ENCODE measurements around the gene ATP10B.

ATP10B gene

DNA sequence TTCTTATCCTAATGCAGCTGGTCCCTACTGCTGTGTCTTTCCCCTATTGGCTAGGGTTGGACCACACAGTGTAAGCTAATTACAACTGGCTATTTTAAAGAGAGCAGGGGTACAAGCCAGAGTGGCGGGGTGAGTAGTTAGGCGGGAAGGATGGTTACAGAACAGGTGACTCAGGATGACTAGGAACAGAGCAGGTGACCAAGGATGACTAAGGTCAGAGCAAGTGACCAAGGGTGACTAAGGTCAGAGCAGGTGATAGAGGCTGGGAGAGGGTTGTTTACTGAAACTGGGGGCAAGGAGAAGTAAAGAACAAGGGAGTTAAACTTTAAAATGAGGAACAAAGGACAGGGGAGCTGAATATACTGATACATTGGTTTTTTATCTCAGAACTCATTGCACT, 304.9 kb downstream of the ATP10B start:
- DNase-seq = no peak

DNA sequence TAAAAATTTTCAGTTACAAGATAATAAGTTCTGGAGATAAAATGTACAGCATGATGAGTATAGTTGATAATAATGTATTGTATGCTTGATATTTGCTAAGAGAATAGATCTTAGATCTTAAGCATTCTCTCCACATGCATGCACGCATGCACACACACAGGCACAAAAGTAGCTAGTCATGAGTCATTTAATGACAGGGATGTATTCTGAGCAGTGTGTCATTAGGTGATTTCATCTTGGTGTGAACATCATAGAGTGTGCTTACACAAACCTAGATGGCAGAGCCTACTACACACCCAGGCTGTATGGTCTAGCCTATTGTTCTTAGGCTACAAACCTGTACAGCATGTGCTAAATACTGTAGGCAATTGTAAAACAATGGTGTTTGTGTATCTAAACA, 306.2 kb downstream of the ATP10B start:
- no peak for DNase-seq

DNA sequence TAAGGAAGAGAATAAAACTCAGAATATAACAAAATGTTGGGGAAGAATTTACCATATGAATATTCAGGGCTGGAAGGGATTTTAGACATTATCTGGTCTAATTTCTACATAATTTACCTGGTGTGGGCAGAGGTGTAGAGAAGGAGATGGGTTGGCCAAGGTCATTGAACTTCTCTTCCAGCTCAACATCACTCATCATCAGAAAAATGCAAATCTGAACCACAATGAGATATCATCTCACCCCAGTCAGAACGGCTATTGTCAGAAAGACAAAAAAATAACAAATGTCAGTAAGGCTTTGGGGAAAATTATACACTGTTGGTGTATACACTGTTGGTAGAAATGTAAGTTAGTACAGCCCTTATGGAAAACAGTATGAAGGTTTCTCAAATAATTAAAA, 308.6 kb downstream of the ATP10B start:
- DNase-seq = no peak

DNA sequence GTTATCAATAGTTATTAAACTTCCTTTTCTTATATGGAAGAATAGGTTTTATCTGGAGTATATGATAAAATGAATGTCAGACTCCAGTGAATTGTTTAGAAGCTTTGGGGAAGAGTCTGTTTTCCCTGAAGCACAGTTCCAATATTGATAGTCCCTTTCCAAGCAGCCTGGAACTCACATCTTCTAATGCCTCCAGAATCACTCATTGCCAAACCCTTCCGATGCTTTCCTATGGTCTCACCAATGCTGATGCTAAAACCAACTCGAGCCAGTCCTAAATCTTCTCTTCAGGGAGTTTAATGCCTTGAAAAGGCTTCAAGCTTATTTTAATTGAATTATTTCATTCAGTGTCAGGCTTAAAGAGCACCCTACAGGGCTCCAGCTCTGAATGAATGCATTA, 309.2 kb downstream of the ATP10B start:
- no peak for DNase-seq

DNA sequence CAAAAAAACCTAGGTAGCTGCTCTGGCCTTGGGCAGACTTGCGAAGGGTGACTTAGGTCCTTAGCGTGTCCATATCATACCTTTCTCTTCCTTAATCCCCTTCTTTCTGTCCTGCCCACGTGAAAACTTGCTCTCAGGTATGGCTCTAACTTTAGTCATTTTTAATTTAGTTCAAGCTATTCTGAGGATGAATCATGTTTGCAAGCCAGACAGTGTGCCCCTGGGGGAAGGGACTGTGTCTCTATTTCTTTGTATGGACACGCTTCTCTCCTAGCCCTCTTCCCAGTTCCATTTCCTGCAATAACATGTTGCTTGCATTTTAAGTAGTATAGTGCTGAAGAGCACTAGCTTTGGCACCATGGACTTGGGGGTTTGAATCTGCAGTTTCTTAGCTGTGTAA, 309.7 kb downstream of the ATP10B start:
- no peak for DNase-seq

DNA sequence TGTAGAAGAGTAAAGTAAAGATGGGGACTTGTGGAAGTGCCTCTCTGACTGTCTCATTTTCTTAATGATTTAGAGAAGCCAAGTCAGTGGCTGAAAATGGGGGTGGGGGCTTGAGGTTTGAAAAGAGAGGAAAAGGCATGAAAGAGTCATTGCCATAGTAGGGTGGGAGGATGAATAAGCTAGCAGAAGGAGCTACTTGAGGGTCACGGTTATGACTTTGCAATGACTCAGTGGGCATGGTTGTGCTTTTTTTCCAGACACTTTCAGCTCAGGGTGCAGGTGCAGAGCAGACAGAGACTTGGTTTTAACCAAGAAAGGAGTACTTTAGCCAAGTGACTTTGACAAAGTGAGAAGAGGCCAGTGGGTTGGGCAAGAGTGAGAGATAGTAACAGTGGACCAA, 312.6 kb downstream of the ATP10B start:
- no peak for DNase-seq

DNA sequence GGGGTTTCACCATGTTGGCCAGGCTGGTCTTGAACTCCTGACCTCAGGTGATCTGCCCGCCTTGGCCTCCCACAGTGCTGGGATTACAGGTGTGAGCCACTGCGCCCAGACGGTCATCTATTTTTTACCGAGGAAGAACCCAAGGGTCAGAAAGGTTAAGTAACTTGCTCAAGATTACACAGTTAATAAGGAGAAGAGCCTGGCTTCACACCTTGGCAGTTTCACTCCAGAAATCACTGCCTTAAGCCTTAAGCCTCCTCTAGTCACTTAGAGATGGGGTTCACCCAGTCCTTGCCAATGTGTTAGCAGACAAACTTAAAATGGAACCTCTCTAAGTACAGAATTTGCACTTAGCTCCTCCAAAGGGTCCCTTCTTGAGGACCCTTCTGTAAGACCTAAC, 314.1 kb downstream of the ATP10B start:
- DNase-seq = no peak

DNA sequence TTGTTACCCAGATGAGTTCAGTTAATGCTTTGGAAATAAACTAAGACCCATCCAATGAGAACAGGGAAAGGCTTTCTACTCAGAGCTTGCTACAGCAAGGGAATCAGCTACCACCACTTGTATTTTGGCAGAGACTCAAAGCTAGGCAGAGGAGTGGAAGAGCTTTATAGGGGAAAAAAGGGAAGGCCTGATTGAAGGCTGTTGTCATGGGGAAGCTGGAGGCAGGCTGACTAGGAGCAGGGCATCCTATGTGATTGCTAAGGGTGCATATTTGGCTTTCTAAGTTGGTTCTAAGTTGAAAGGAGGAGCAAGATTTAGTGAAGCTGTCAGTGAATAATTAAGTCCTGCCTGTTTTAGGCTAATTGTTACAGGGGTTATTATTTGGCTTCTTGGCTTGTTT, 314.9 kb downstream of the ATP10B start:
- no peak for DNase-seq

DNA sequence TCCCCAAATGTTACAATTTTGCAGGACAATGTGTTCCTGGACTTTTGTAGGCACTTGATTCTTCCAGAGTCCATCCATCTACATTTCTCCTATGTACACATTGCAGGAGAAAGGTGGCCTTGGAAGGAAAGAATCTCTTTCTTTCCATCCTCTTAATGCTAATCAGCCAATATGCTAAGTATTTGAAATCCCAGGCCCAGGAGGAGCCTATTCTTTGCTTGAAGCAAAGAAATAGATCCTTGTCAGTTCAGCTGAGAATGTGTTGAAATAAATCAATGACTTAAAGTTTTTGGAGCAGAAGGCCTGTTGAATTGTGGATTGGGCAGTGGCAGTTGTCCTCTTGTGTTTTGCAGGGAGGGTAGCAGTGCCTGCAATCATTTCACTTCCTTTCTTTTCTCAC, 317.1 kb downstream of the ATP10B start:
- DNase-seq = no peak

DNA sequence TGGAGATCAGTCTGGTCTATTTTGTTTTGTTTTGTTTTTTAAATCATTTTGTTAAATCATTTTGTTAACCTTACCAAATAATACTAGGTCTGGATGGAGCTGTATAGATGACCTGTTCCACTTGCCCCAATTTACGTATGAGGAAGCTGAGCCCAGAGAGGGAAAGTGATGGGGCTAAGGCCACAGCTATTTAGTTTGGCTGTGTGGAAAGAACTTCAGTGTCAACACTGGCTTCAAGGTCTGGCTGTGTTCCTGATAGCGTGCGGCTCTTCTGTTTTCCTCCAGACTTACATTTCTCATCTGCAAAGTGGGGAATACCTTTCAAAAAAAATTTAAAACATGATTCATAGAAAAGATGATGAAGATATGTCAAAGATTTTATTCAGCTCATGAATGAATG, 317.9 kb downstream of the ATP10B start:
- no peak for DNase-seq

DNA sequence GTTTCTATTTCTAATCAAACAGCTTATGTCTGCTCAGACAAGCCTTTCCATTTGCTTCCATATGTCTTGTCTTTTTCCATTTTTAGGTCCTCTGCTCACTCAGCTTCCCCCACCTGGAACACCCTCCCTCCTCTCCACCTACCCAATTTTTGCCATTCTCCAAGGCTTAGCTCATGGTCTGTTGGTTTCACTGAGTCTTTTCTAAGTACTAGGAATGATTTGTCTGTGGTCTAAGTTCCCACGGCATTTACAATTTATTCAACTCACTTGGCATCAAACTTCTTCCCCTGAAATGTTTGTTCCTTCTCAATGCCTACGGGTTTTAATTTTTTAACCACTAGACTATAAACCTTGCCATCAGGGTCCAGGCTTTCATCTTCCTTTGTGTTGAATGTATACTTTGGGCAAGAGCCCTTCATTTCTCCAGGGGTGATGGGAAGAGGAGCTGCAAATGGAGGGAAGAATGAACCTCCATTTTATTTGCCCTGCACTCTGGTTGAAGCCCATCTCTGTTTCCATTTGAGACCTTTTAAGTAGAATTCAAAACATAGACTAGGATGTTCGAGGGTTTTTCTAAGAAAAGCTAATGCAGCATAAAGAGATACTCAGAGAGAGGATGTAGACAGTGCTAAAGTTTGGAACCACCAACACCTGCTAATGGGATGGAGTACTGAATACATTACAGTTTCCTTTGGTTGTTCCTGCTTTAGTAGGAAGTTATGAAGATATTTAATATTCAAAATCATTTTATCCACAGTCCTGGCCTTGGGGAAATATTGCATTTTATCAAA, 326.3 kb downstream of the ATP10B start:
- DNase-seq = no peak

DNA sequence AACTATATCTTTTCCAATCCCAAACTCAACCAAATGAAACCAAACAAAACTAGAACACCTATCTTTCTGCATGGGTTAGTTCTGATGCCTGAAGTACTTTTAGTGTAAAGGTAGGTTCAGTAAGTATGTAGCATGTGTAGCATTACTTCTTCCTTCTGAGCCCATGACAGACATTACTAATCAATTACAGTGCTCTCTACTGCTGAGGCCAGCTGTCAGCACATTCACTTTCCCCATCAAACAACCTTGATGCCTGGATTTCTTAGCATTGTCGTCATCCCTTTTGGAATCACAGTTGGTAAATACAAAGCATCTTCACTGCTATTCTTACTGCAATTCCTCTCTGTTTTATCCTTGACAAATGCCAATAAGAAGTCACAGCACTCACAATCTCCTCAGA, 327.2 kb downstream of the ATP10B start:
- DNase-seq = no peak

DNA sequence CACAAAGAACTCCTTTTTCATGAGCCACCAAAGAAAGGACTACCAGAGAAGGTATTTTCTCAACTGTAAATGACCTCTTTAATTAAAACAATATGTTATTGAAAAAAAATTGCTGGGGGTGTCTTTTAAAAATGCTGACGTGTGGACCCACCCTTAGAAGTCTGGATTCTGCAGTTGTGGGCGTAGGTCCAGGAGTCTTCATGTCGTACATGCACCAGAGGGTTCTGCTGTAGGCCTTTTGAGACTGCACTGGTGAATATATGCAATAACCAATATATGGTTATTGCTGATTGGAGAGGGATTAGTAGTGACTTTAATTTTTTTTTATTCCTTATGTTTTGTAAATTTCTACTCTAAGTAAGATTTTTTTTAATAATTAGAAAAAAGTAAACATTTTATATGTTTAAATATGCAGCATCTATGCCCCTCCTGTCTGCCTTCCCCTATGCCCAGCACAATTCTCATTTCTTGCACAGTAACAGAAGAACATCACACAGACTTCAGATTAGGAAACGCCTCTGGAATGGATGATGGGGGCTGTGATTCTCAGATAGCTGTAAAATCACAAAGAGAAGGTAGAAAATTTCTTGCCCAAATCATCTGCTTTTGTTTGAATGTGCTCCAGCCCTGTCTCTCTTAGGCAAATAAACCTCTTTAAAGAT, 328.4 kb downstream of the ATP10B start:
- DNase-seq = no peak

DNA sequence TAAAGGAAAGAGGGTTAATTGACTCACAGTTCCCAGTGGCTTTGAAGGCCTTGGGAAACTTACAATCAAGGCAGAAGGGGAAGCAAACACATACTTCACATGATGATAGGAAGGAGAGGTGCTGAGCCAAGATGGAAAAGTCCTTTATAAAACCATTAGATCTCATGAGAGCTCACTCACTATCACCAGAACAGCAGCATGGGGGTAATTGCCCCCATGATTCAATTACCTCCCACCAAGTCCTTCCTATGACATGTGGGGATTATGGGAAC, 330.7 kb downstream of the ATP10B start:
- DNase-seq = no peak

DNA sequence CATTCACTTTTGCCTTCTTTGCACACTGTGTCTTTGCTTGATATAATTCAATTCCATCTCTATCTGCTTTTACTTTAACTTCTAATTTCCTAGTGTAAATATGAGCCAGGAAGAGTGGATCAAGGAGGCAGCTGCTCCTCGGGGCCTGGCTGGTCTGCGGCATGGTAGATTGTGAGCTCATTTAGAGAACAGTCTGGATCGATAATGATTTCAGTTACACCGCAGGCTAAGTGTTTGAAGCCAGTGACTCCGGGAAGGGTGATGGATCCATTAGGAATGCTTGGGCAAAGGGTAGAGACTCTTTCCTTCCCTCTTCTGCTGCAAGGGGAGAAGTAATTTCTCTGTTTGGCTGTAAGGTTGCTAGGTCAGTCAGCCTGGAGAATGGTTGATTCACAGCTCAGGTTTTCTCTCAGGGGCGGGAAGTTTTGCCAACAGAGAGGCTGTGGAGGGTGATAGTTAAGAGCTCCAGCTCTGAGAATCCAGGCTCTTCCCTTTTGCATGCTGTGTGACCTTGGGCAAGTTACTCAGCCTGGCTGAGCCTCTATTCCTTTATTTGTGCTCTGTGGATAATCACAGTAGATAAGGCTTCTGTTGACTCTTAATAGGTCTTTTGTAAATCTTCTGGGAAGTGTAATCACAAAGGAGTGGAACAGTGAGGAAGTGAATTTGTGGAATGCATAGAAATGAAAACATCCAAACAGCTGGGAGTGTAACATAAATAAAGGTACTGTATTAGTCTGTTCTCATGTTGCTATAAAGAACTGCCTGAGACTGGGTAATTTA, 331.2 kb downstream of the ATP10B start:
- DNase-seq = no peak

DNA sequence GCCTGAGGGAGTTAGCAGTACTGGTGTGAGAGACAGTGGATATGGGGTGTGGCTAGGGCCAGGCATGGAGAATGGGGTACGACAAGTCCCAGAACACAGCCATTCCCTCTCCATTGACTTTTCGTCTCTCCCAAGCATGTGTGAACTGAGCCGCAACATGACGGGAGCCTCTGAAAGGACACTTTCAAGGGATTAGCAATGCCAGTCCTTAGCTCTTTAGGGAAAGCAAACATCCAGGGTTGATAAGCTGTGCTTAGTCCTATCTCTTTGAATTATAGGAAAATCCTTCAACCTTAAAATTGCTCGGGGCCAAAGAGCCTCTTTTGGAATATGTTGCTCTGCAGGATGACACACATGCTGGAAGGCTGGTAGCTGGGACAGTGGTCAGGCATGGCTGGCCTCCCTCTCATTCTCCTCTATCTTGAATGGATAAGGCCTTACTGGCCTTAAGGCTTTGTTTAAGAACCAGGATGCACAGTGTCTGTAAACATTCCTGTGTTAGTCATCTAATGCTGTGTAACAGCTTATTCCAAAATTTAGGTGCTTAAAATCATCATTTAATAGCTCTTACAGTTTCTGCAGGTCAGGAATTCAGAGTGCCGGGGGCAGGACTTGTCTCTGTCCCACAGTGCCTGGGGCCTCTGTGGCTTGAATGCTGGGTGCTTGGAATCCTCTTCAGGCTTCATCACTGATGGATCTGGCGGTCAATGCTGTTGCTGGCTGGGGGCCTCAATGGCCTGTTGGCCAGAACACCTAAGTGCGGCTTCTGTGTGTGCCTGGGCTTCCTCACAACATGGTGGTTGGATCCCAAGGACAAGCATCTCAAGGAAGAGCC, 335.1 kb downstream of the ATP10B start:
- DNase-seq = no peak

DNA sequence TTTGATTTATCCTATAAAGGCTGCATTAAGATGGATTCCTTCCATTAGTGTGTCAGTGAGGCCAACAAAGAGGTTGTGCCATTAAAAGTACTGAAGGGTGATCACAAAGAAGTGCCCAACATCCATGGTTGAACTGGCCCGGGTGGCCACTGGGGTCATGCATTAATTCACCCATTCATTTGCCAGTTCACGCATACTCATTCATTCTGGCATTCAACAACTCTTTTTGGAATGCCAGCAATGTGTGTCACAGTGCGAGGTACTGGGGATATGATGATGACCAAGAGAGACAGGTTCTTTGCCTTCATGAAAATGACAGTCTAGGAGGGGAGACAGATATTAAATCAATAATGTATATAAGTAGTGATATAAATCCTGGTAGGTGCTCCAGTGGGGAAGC, 337.1 kb downstream of the ATP10B start:
- no peak for DNase-seq

DNA sequence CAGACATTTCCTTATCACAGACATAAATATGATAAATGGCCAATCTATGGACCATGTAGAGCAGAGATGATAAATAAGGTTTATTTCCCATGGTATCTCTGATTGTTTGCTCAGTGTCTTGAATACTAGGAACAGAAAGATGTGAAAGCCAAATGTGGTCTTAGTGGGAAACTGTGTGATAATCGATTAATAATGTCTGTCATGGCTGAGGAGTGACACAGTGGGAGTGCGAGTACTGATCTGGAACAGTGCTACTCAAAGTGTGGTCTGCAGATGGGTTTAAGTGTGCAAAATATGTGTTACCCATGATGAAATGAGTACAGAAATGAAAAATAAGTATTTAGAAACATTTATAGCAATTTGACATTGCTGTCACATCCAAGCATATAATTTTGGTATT, 337.8 kb downstream of the ATP10B start:
- DNase-seq = no peak

DNA sequence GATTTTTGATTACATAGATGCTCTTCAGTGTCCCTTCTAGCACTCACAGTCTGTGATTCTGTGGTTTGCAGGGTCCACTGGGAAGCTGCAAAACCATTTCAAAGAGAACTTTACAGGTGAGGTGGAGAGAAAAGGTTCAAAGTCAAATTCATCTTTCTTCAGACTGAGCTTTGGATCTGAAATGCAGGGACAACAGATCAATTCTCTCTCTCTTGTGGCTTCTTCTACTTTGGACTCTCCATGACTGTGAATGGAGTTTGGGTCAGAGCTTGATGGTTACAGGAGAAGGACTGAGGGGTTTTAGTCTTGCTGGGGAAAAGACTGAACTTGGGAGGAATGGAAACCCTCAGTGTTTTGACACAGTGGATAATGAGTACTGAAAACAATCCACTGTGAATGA, 338.5 kb downstream of the ATP10B start:
- no peak for DNase-seq
